Panc1 (cell line): ENCODE data around the gene GRIK3. TPM values are rescaled to one million over a fixed set of nuclear protein-coding genes. Genes with fewer than 3 reads are reported as not detected.

Experiments
- ATAC-seq: fragments of 200-7000 bp; cut with Tn5 transposase; 2 replicates; pipeline ENCODE4 v1.9.1; 2020; ENCODE audit warnings: mild to moderate bottlenecking, moderate library complexity
- BruUV-seq: library from RNA; stranded (reverse); fragments of 400-500 nt; replicated peaks from 2 replicates; lab custom pipeline; 2021; lab: Mats Ljungman, UMichigan
- CTCF ChIA-PET: fragments of 300-600 bp; sonication (Branson Sonifier 250); formaldehyde crosslinking; loops from one replicate; lab custom pipeline; 2022; ENCODE audit warnings: antibody characterized with exemption; lab: Charles Lee
- POLR2A ChIA-PET: fragments of 300-600 bp; sonication (Branson Sonifier 250); formaldehyde crosslinking; loops from one replicate; lab custom pipeline; 2022; ENCODE audit warnings: antibody characterized with exemption; lab: Charles Lee
- DNase-seq: peaks from one replicate; pipeline ENCODE4 v3.0.0-alpha.2; 2010; ENCODE audit warnings: low read depth, low spot score
- H3K27ac ChIP-seq: 2 replicates; pipeline ENCODE4 v1.5.1; 2011; ENCODE audit warnings: mild to moderate bottlenecking, low read length, inconsistent platforms
- H3K27me3 ChIP-seq: fragments of 200-500 bp; sonication (Bioruptor generic); 2 replicates; pipeline ENCODE4 v1.6.0; 2014; ENCODE audit warnings: low read length, inconsistent platforms; ENCODE audit not compliant: control insufficient read depth, insufficient read depth
- H3K36me3 ChIP-seq: fragments of 200-500 bp; sonication (Bioruptor generic); 2 replicates; pipeline ENCODE4 v1.5.1; 2014; ENCODE audit warnings: inconsistent platforms, mild to moderate bottlenecking, low read length, moderate library complexity; ENCODE audit not compliant: control insufficient read depth, insufficient read depth
- H3K4me1 ChIP-seq: 2 replicates; pipeline ENCODE4 v1.5.1; 2011; ENCODE audit warnings: inconsistent platforms, mild to moderate bottlenecking, low read length, moderate library complexity; ENCODE audit not compliant: control insufficient read depth, insufficient read depth
- H3K4me3 ChIP-seq, 2 experiments: 2 replicates each; pipeline ENCODE4 v1.5.1; 2011 to 2012; ENCODE audit warnings: low read depth in 2 of 2, low read length in 2 of 2, mild to moderate bottlenecking in 2 of 2, inconsistent platforms in 1 of 2, moderate library complexity in 1 of 2
- H3K9me3 ChIP-seq: fragments of 200-500 bp; sonication (Bioruptor generic); 2 replicates; pipeline ENCODE4 v1.5.1; 2014; ENCODE audit warnings: low read depth, mild to moderate bottlenecking, inconsistent platforms, low read length, moderate library complexity; ENCODE audit not compliant: control insufficient read depth, insufficient read depth
- POLR2AphosphoS5 ChIP-seq: IDR thresholded peaks from 2 replicates; pipeline ENCODE4 v1.6.1; 2012; ENCODE audit warnings: mild to moderate bottlenecking, low read depth, low read length, moderate library complexity
- SIN3A ChIP-seq: IDR thresholded peaks from 2 replicates; pipeline ENCODE4 v1.6.1; 2012; ENCODE audit warnings: low read depth, mild to moderate bottlenecking, low read length, moderate library complexity, borderline replicate concordance; ENCODE audit not compliant: insufficient read depth
- TCF7L2 ChIP-seq: IDR thresholded peaks from 2 replicates; pipeline ENCODE4 v1.6.1; 2011; ENCODE audit warnings: mild to moderate bottlenecking, low read depth, low read length, inconsistent platforms
- in situ Hi-C: cut with HindIII; loops from 2 replicates; pipeline ENCODE4 v1.10.0; 2016; ENCODE audit warnings: low sequenced_read_pairs, low pct_unique_long_range_greater_than_20kb
- intact Hi-C: fragments of 100-400 bp; cut with micrococcal nuclease; formaldehyde crosslinking; loops from one replicate; pipeline ENCODE4 v1.10.0; 2022; ENCODE audit not compliant: unreplicated experiment
- total RNA-seq: library from RNA; stranded (reverse); gene quantifications from one replicate; pipeline ENCODE4 v1.2.1, GENCODE V29; 2021; ENCODE audit not compliant: unreplicated experiment
- TF ChIP-seq, protein P1 (sequence below), 2 experiments: IDR thresholded peaks; 2 replicates each; pipeline ENCODE4 v1.6.1; 2011 to 2012; ENCODE audit warnings: low read depth in 2 of 2, control low read depth in 1 of 2, low read length in 1 of 2, mild to moderate bottlenecking in 1 of 2, moderate library complexity in 1 of 2; ENCODE audit not compliant: insufficient read depth in 1 of 2
- TF ChIP-seq, protein P2 (sequence below): fragments of 450-650 bp; IDR thresholded peaks from 2 replicates; pipeline ENCODE4 v1.5.1; 2017; ENCODE audit warnings: mild to moderate bottlenecking

Gene GRIK3
- total RNA-seq, 1 experiment from 2014 or later: not detected

DNA sequence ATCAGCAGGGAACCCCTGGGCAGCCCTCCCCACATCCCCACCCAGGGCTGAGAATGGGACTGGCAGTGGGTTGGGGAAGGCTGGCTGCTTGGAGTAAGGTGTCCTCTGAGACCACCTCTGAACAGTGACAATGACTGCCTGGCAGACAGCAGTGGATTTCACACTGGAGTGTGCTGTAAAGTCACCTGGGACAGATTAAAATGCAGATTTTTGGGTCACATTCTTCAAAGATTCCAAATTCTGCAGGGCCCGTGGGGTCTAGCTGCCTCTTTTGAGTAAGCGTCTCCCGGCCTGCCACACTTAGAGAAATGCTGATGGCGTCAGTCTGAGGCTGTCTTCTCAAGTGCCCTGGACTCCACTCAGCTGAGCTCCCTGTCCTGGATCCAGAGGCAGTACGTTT lies 164.5 kb downstream of the GRIK3 start:
- TF ChIP-seq TCF7L2: no peak
- TF ChIP-seq SIN3A: no peak
- TF ChIP-seq, protein P1, sequence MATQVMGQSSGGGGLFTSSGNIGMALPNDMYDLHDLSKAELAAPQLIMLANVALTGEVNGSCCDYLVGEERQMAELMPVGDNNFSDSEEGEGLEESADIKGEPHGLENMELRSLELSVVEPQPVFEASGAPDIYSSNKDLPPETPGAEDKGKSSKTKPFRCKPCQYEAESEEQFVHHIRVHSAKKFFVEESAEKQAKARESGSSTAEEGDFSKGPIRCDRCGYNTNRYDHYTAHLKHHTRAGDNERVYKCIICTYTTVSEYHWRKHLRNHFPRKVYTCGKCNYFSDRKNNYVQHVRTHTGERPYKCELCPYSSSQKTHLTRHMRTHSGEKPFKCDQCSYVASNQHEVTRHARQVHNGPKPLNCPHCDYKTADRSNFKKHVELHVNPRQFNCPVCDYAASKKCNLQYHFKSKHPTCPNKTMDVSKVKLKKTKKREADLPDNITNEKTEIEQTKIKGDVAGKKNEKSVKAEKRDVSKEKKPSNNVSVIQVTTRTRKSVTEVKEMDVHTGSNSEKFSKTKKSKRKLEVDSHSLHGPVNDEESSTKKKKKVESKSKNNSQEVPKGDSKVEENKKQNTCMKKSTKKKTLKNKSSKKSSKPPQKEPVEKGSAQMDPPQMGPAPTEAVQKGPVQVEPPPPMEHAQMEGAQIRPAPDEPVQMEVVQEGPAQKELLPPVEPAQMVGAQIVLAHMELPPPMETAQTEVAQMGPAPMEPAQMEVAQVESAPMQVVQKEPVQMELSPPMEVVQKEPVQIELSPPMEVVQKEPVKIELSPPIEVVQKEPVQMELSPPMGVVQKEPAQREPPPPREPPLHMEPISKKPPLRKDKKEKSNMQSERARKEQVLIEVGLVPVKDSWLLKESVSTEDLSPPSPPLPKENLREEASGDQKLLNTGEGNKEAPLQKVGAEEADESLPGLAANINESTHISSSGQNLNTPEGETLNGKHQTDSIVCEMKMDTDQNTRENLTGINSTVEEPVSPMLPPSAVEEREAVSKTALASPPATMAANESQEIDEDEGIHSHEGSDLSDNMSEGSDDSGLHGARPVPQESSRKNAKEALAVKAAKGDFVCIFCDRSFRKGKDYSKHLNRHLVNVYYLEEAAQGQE (IDR thresholded peaks at IDR 0.05; ENCODE audit: insufficient read depth in 1 of 2, low read depth in 2 of 2, low read length in 1 of 2): no peak
- TF ChIP-seq POLR2AphosphoS5: no peak
- TF ChIP-seq, protein P2, sequence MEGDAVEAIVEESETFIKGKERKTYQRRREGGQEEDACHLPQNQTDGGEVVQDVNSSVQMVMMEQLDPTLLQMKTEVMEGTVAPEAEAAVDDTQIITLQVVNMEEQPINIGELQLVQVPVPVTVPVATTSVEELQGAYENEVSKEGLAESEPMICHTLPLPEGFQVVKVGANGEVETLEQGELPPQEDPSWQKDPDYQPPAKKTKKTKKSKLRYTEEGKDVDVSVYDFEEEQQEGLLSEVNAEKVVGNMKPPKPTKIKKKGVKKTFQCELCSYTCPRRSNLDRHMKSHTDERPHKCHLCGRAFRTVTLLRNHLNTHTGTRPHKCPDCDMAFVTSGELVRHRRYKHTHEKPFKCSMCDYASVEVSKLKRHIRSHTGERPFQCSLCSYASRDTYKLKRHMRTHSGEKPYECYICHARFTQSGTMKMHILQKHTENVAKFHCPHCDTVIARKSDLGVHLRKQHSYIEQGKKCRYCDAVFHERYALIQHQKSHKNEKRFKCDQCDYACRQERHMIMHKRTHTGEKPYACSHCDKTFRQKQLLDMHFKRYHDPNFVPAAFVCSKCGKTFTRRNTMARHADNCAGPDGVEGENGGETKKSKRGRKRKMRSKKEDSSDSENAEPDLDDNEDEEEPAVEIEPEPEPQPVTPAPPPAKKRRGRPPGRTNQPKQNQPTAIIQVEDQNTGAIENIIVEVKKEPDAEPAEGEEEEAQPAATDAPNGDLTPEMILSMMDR: no peak
- Histone ChIP-seq H3K4me3 (no peak overlapping the region), H3K27ac (no peak overlapping the region), H3K4me1 (no peaks in the 10 kb centered on the region), H3K27me3 (no peaks in the 10 kb centered on the region; the same call in 1 of the 2 replicates), H3K36me3 (no peaks in the 10 kb centered on the region), H3K9me3 (no peaks in the 10 kb centered on the region)
- no peak for DNase-seq
- intact Hi-C loops: no loop called here
- in situ Hi-C loops: no loop called here
- no TSS peak for BruUV-seq
- POLR2A ChIA-PET: no interaction called here
- CTCF ChIA-PET: interaction anchor here (0.6 kb wide), 1 partner anchor 663 kb away, joined by 9 read pairs; no protein-coding TSS in a partner anchor
- ATAC-seq: no peak

DNA sequence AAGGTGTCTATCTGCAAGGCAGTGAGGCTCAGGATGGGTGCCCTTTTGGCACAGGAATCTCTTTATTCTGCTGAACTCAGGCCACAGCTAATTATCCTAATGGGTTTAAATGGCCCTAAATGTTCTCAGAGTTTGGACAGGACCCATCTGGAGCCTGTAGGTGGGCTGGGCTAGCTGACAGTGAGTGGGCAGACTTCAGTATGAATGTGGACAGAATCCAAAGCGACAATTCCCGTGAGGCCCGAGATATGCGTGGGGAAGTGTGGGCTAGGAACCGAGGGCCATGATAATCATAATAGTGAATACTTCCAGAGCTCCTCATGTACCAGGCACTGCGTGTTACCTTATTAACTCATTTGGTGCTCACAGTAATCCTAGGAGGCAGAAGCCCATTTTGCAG lies 165.3 kb downstream of the GRIK3 start:
- DNase-seq: no peak
- no peak overlapping the region for H3K4me3 ChIP-seq
- H3K9me3 ChIP-seq: no peaks in the 10 kb centered on the region
- ChIA-PET POLR2A (no interaction called here), CTCF (no interaction called here)
- intact Hi-C loops (no loop called here), in situ Hi-C loops (no loop called here)
- H3K27me3 ChIP-seq: no peaks in the 10 kb centered on the region; the same call in 1 of the 2 replicates
- TF ChIP-seq, protein P2: no peak
- TF ChIP-seq POLR2AphosphoS5 (no peak), TCF7L2 (no peak), SIN3A (no peak)
- TF ChIP-seq, protein P1 (IDR thresholded peaks at IDR 0.05; ENCODE audit: insufficient read depth in 1 of 2, low read depth in 2 of 2, low read length in 1 of 2): no peak
- no peaks in the 10 kb centered on the region for H3K36me3 ChIP-seq
- ATAC-seq: no peak
- H3K27ac ChIP-seq: no peak overlapping the region
- BruUV-seq: no TSS peak
- H3K4me1 ChIP-seq: no peaks in the 10 kb centered on the region
